K562 (cell line): Measurements from ENCODE around the gene PLEKHA8.

Experiments
- BRD9 ChIP-seq: fragments of 450-650 bp; IDR thresholded peaks from 2 replicates; pipeline ENCODE4 v1.6.1; 2018; ENCODE audit warnings: low read depth; ENCODE audit not compliant: partially characterized antibody
- POLR2A ChIP-seq: fragments of 450-650 bp; conservative IDR thresholded peaks from 2 replicates; pipeline ENCODE4 v1.6.1; 2016
- RAD21 ChIP-seq, 2 experiments: fragments of 250-450 bp in 1 of 2; fragments of 450-650 bp in 1 of 2; sonication (Bioruptor Pico) in 1 of 2; formaldehyde crosslinking in 1 of 2; IDR thresholded peaks in 1 of 2; conservative IDR thresholded peaks in 1 of 2; 2 replicates each; pipeline versions ENCODE4 v1.4.0 to v1.8.0; 2020 to 2022; ENCODE audit warnings: mild to moderate bottlenecking in 2 of 2, moderate library complexity in 1 of 2
- RFX5 ChIP-seq: IDR thresholded peaks from 2 replicates; pipeline ENCODE4 v1.6.1; 2011; ENCODE audit warnings: low read depth, mild to moderate bottlenecking, improper control_type of control experiment, low read length
- TF ChIP-seq, protein P1 (sequence below), 3 experiments: fragments of 200-800 bp in 1 of 3; fragments of 250-450 bp in 1 of 3; fragments of 450-650 bp in 1 of 3; sonication (Bioruptor Pico) in 1 of 3; sonication (Bioruptor generic) in 1 of 3; formaldehyde crosslinking in 1 of 3; IDR thresholded peaks; 2 replicates each; pipeline versions ENCODE4 v1.6.1 to v1.8.0; 2016 to 2022; ENCODE audit warnings: mild to moderate bottlenecking in 2 of 3, missing genetic modification characterization in 2 of 3, missing compliant biosample characterization in 1 of 3, moderate library complexity in 1 of 3
- TF ChIP-seq, protein P2 (sequence below), 2 experiments: fragments of 450-650 bp in 1 of 2; sonication (generic) in 1 of 2; formaldehyde crosslinking in 1 of 2; IDR thresholded peaks; 2 replicates each; pipeline versions ENCODE4 v1.7.1 to v1.9.0; 2016 to 2022; ENCODE audit warnings: inconsistent platforms in 1 of 2, mild to moderate bottlenecking in 1 of 2, missing genetic modification reagents in 1 of 2
- TF ChIP-seq, protein P3 (sequence below): sonication (generic); formaldehyde crosslinking; IDR thresholded peaks from 2 replicates; pipeline ENCODE4 v1.8.0; 2023; ENCODE audit warnings: missing genetic modification reagents, mild to moderate bottlenecking, borderline replicate concordance
- TF ChIP-seq, protein P4 (sequence below): sonication (generic); formaldehyde crosslinking; IDR thresholded peaks from 2 replicates; pipeline ENCODE4 v1.8.0; 2023; ENCODE audit warnings: mild to moderate bottlenecking, missing genetic modification reagents

DNA sequence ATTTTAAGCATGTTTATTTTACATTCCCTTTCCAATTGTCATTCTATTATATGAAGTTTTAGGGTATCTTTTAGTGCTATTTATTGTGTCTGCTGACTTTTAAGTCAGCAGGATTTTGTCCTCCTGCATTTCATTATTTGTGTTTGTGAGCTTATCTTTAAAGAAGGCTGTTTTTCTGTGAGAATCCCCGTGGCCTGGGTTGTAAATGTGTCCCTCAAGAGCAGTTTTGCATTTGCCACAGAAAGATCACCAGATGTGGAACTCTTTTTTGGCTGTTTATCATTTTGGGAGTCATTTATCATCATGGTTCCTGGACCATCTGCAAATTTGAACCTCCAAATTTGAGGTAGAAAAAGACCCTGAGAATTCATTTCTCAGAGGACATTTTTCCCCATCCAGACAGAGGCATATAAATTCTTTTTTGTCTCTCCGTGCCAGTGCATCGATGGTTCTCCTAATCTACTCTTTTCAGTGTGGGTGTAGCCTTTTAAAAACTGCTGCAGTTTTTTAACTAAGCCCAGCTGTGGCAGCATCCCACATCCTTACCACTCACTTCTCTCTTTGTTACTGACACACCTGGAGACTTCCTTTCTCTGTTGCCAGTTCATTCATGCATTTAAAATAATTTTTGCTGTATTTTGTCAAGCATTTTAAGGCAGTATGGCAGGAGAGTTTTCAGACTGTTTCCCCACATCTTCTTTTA lies 86.5 kb downstream of the PLEKHA8 start:
- TF ChIP-seq, protein P1, sequence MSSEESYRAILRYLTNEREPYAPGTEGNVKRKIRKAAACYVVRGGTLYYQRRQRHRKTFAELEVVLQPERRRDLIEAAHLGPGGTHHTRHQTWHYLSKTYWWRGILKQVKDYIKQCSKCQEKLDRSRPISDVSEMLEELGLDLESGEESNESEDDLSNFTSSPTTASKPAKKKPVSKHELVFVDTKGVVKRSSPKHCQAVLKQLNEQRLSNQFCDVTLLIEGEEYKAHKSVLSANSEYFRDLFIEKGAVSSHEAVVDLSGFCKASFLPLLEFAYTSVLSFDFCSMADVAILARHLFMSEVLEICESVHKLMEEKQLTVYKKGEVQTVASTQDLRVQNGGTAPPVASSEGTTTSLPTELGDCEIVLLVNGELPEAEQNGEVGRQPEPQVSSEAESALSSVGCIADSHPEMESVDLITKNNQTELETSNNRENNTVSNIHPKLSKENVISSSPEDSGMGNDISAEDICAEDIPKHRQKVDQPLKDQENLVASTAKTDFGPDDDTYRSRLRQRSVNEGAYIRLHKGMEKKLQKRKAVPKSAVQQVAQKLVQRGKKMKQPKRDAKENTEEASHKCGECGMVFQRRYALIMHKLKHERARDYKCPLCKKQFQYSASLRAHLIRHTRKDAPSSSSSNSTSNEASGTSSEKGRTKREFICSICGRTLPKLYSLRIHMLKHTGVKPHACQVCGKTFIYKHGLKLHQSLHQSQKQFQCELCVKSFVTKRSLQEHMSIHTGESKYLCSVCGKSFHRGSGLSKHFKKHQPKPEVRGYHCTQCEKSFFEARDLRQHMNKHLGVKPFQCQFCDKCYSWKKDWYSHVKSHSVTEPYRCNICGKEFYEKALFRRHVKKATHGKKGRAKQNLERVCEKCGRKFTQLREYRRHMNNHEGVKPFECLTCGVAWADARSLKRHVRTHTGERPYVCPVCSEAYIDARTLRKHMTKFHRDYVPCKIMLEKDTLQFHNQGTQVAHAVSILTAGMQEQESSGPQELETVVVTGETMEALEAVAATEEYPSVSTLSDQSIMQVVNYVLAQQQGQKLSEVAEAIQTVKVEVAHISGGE (CRISPR knock-in tag; IDR thresholded peaks at IDR 0.05) = no peak
- TF ChIP-seq, protein P2, sequence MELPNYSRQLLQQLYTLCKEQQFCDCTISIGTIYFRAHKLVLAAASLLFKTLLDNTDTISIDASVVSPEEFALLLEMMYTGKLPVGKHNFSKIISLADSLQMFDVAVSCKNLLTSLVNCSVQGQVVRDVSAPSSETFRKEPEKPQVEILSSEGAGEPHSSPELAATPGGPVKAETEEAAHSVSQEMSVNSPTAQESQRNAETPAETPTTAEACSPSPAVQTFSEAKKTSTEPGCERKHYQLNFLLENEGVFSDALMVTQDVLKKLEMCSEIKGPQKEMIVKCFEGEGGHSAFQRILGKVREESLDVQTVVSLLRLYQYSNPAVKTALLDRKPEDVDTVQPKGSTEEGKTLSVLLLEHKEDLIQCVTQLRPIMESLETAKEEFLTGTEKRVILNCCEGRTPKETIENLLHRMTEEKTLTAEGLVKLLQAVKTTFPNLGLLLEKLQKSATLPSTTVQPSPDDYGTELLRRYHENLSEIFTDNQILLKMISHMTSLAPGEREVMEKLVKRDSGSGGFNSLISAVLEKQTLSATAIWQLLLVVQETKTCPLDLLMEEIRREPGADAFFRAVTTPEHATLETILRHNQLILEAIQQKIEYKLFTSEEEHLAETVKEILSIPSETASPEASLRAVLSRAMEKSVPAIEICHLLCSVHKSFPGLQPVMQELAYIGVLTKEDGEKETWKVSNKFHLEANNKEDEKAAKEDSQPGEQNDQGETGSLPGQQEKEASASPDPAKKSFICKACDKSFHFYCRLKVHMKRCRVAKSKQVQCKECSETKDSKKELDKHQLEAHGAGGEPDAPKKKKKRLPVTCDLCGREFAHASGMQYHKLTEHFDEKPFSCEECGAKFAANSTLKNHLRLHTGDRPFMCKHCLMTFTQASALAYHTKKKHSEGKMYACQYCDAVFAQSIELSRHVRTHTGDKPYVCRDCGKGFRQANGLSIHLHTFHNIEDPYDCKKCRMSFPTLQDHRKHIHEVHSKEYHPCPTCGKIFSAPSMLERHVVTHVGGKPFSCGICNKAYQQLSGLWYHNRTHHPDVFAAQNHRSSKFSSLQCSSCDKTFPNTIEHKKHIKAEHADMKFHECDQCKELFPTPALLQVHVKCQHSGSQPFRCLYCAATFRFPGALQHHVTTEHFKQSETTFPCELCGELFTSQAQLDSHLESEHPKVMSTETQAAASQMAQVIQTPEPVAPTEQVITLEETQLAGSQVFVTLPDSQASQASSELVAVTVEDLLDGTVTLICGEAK (IDR thresholded peaks at IDR 0.05) = no peak
- TF ChIP-seq, protein P2 (CRISPR knock-in tag; IDR thresholded peaks at IDR 0.05) = no peak
- TF ChIP-seq POLR2A (no peak), RAD21 (CRISPR knock-in tag; conservative IDR thresholded peaks at IDR 0.05 in 1 of 2, IDR thresholded peaks at IDR 0.05 in 1 of 2) (no peak), BRD9 (no peak), RFX5 (no peak)
- TF ChIP-seq, protein P3, sequence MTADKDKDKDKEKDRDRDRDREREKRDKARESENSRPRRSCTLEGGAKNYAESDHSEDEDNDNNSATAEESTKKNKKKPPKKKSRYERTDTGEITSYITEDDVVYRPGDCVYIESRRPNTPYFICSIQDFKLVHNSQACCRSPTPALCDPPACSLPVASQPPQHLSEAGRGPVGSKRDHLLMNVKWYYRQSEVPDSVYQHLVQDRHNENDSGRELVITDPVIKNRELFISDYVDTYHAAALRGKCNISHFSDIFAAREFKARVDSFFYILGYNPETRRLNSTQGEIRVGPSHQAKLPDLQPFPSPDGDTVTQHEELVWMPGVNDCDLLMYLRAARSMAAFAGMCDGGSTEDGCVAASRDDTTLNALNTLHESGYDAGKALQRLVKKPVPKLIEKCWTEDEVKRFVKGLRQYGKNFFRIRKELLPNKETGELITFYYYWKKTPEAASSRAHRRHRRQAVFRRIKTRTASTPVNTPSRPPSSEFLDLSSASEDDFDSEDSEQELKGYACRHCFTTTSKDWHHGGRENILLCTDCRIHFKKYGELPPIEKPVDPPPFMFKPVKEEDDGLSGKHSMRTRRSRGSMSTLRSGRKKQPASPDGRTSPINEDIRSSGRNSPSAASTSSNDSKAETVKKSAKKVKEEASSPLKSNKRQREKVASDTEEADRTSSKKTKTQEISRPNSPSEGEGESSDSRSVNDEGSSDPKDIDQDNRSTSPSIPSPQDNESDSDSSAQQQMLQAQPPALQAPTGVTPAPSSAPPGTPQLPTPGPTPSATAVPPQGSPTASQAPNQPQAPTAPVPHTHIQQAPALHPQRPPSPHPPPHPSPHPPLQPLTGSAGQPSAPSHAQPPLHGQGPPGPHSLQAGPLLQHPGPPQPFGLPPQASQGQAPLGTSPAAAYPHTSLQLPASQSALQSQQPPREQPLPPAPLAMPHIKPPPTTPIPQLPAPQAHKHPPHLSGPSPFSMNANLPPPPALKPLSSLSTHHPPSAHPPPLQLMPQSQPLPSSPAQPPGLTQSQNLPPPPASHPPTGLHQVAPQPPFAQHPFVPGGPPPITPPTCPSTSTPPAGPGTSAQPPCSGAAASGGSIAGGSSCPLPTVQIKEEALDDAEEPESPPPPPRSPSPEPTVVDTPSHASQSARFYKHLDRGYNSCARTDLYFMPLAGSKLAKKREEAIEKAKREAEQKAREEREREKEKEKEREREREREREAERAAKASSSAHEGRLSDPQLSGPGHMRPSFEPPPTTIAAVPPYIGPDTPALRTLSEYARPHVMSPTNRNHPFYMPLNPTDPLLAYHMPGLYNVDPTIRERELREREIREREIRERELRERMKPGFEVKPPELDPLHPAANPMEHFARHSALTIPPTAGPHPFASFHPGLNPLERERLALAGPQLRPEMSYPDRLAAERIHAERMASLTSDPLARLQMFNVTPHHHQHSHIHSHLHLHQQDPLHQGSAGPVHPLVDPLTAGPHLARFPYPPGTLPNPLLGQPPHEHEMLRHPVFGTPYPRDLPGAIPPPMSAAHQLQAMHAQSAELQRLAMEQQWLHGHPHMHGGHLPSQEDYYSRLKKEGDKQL = no peak
- TF ChIP-seq, protein P4, sequence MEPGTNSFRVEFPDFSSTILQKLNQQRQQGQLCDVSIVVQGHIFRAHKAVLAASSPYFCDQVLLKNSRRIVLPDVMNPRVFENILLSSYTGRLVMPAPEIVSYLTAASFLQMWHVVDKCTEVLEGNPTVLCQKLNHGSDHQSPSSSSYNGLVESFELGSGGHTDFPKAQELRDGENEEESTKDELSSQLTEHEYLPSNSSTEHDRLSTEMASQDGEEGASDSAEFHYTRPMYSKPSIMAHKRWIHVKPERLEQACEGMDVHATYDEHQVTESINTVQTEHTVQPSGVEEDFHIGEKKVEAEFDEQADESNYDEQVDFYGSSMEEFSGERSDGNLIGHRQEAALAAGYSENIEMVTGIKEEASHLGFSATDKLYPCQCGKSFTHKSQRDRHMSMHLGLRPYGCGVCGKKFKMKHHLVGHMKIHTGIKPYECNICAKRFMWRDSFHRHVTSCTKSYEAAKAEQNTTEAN (CRISPR knock-in tag) = no peak
